AG09319 (cell line): Measurements from ENCODE around the gene HS3ST3B1.

ENCODE experiments used
- DNase-seq: peaks from one replicate; pipeline ENCODE4 v3.0.0-alpha.2; 2010; ENCODE audit warnings: low read depth; ENCODE audit errors: extremely low read depth
- CTCF ChIP-seq: IDR thresholded peaks from 2 replicates; pipeline ENCODE4 v1.5.1; 2011; ENCODE audit warnings: low read depth, mild to moderate bottlenecking, inconsistent platforms, low read length, moderate library complexity

The HS3ST3B1 gene

GRCh38 chr17:14359163-14360020 lies 58.5 kb downstream of the HS3ST3B1 start:
- no peak for DNase-seq
- TF ChIP-seq CTCF: no peak

GRCh38 chr17:14360856-14361255 lies 60.0 kb downstream of the HS3ST3B1 start:
- no peak for DNase-seq

GRCh38 chr17:14361470-14361869 lies 60.6 kb downstream of the HS3ST3B1 start:
- TF ChIP-seq CTCF: no peak
- no peak for DNase-seq

More at GRCh38 chr17:14360856-14361255, 60.0 kb downstream of the HS3ST3B1 start:
- no peak for TF ChIP-seq CTCF

GRCh38 chr17:14361945-14362508 lies 61.1 kb downstream of the HS3ST3B1 start:
- no peak for DNase-seq

GRCh38 chr17:14366199-14366598 lies 65.3 kb downstream of the HS3ST3B1 start:
- no peak for DNase-seq
- TF ChIP-seq CTCF: no peak

More at GRCh38 chr17:14361945-14362508, 61.1 kb downstream of the HS3ST3B1 start:
- no peak for TF ChIP-seq CTCF

- DNase-seq: no peak
- TF ChIP-seq CTCF: no peak
These were observed 71.6 kb downstream of the HS3ST3B1 start for GRCh38 chr17:14372461-14372860.

GRCh38 chr17:14372905-14373613 lies 72.2 kb downstream of the HS3ST3B1 start:
- DNase-seq: no peak

More at GRCh38 chr17:14372905-14373613, 72.2 kb downstream of the HS3ST3B1 start:
- no peak for TF ChIP-seq CTCF
